A549 (cell line): Measurements from ENCODE around the gene FBXL7. TPM values are rescaled to one million over a fixed set of nuclear protein-coding genes. Genes with fewer than 3 reads are reported as not detected.

Experiments used
- ATAC-seq, 2 experiments: fragments of 200-7000 bp in 1 of 2; fragments of >200 bp in 1 of 2; cut with Nextera tagmentation in 1 of 2; cut with Tn5 transposase in 1 of 2; 3 replicates each; pipeline versions ENCODE4 v1.8.0 to v1.9.1; 2018 to 2020; ENCODE audit warnings: mild to moderate bottlenecking in 1 of 2, moderate library complexity in 1 of 2
- CTCF ChIA-PET: fragments of 300-600 bp; sonication (Branson Sonifier 250); formaldehyde crosslinking; extraction: SDS; loops from one replicate; lab custom pipeline; 2021; ENCODE audit warnings: antibody characterized with exemption, inconsistent platforms; lab: Yijun Ruan, JAX
- POLR2A ChIA-PET: fragments of 350-600 bp; formaldehyde crosslinking; extraction: SDS; loops from one replicate; lab custom pipeline; 2021; ENCODE audit warnings: antibody characterized with exemption, inconsistent platforms; lab: Yijun Ruan, JAX
- DNase-seq, 2 experiments: peaks; one replicate each; pipeline versions ENCODE4 v3.0.0 to v3.0.0-alpha.2; 2011 to 2016; ENCODE audit warnings: low read depth in 1 of 2, low spot score in 1 of 2
- FAIRE-seq: peaks from 2 replicates; lab custom pipeline; 2011; peaks lifted over from hg19 to GRCh38; lab: Jason Lieb, UNC
- H3K27ac ChIP-seq, 2 experiments: fragments of >200 bp; sonication (Bioruptor Twin); formaldehyde crosslinking; 3 replicates each; pipeline ENCODE4 v1.5.1; 2016 to 2017
- H3K4me1 ChIP-seq: fragments of >200 bp; sonication (Bioruptor Twin); formaldehyde crosslinking; 3 replicates; pipeline ENCODE4 v1.6.1; 2016
- H3K4me2 ChIP-seq: fragments of >200 bp; sonication (Bioruptor Twin); formaldehyde crosslinking; 3 replicates; pipeline ENCODE4 v1.6.1; 2016
- H3K4me3 ChIP-seq: fragments of >200 bp; sonication (Bioruptor Twin); formaldehyde crosslinking; 3 replicates; pipeline ENCODE4 v1.5.1; 2016
- H3K9me3 ChIP-seq: fragments of >200 bp; sonication (Bioruptor Twin); formaldehyde crosslinking; 3 replicates; pipeline ENCODE4 v1.6.1; 2016
- ATOH8 ChIP-seq: fragments of 250-450 bp; sonication (Bioruptor Pico); IDR thresholded peaks from 2 replicates; pipeline ENCODE4 v1.5.0; 2020; ENCODE audit warnings: low read depth, mild to moderate bottlenecking, moderate library complexity
- CBX2 ChIP-seq: fragments of 200-600 bp; sonication (generic); IDR thresholded peaks from 2 replicates; pipeline ENCODE4 v1.6.1; 2016; ENCODE audit warnings: low read depth, mild to moderate bottlenecking, borderline replicate concordance
- EHMT2 ChIP-seq: fragments of 200-600 bp; sonication (generic); IDR thresholded peaks from 2 replicates; pipeline ENCODE4 v1.6.1; 2016; ENCODE audit warnings: antibody characterized with exemption, low read depth, mild to moderate bottlenecking, moderate library complexity
- EP300 ChIP-seq, 2 experiments: fragments of >200 bp; sonication (Bioruptor Twin); formaldehyde crosslinking; IDR thresholded peaks; 2 replicates in 1 of 2; 3 replicates in 1 of 2; pipeline ENCODE4 v1.6.1; 2016 to 2017
- ESRRA ChIP-seq: fragments of 150-350 bp; IDR thresholded peaks from 2 replicates; pipeline ENCODE4 v1.6.1; 2014; ENCODE audit warnings: mild to moderate bottlenecking, low read length, borderline replicate concordance
- FOSB ChIP-seq: fragments of 250-450 bp; sonication (Bioruptor Pico); IDR thresholded peaks from 2 replicates; pipeline ENCODE4 v1.5.0; 2020; ENCODE audit warnings: mild to moderate bottlenecking, moderate library complexity
- FOSL2 ChIP-seq, 2 experiments: fragments of 450-650 bp in 1 of 2; fragments of >200 bp in 1 of 2; sonication (Bioruptor Twin) in 1 of 2; formaldehyde crosslinking; IDR thresholded peaks; 2 replicates each; pipeline versions ENCODE4 v1.5.0 to v1.6.1; 2016 to 2020; ENCODE audit warnings: mild to moderate bottlenecking in 1 of 2, moderate library complexity in 1 of 2
- GATA3 ChIP-seq: IDR thresholded peaks from 2 replicates; pipeline ENCODE4 v1.6.1; 2012; ENCODE audit warnings: borderline replicate concordance
- HDAC2 ChIP-seq: fragments of 200-600 bp; sonication (generic); IDR thresholded peaks from 2 replicates; pipeline ENCODE4 v1.6.1; 2016
- HOXA7 ChIP-seq: fragments of 250-450 bp; sonication (Bioruptor Pico); IDR thresholded peaks from 2 replicates; pipeline ENCODE4 v1.5.0; 2020; ENCODE audit warnings: mild to moderate bottlenecking, moderate library complexity
- KDM5A ChIP-seq: fragments of 200-600 bp; sonication (generic); IDR thresholded peaks from 2 replicates; pipeline ENCODE4 v1.6.1; 2016; ENCODE audit warnings: antibody characterized with exemption, mild to moderate bottlenecking
- MAZ ChIP-seq: fragments of 150-350 bp; IDR thresholded peaks from 2 replicates; pipeline ENCODE4 v1.6.1; 2014; ENCODE audit warnings: antibody characterized with exemption, low read depth, low read length, borderline replicate concordance
- NFE2L2 ChIP-seq: fragments of 150-350 bp; conservative IDR thresholded peaks from 2 replicates; pipeline ENCODE4 v1.6.1; 2014; ENCODE audit warnings: low read length
- NPAS2 ChIP-seq: fragments of 250-450 bp; sonication (Bioruptor Pico); IDR thresholded peaks from 2 replicates; pipeline ENCODE4 v1.8.0; 2022; ENCODE audit warnings: mild to moderate bottlenecking, moderate library complexity, borderline replicate concordance
- NR3C1 ChIP-seq: fragments of >200 bp; sonication (Bioruptor Twin); formaldehyde crosslinking; IDR thresholded peaks from 3 replicates; pipeline ENCODE4 v1.6.1; 2017
- PHF8 ChIP-seq: fragments of 200-600 bp; sonication (generic); IDR thresholded peaks from 2 replicates; pipeline ENCODE4 v1.6.1; 2016; ENCODE audit warnings: low read depth, mild to moderate bottlenecking, antibody characterized with exemption, moderate library complexity, borderline replicate concordance
- POLR2A ChIP-seq: IDR thresholded peaks from 2 replicates; pipeline ENCODE4 v1.6.1; 2012; ENCODE audit warnings: mild to moderate bottlenecking, low read length
- RAD21 ChIP-seq, 2 experiments: fragments of >200 bp in 1 of 2; sonication (Bioruptor Twin) in 1 of 2; formaldehyde crosslinking in 1 of 2; IDR thresholded peaks in 1 of 2; conservative IDR thresholded peaks in 1 of 2; 2 replicates in 1 of 2; 3 replicates in 1 of 2; pipeline ENCODE4 v1.6.1; 2012 to 2018; ENCODE audit warnings: inconsistent platforms in 1 of 2
- SMC3 ChIP-seq: fragments of >200 bp; sonication (Bioruptor Twin); formaldehyde crosslinking; IDR thresholded peaks from 3 replicates; pipeline ENCODE4 v1.6.1; 2018; ENCODE audit warnings: inconsistent platforms
- SREBF2 ChIP-seq: fragments of 450-650 bp; IDR thresholded peaks from 2 replicates; pipeline ENCODE4 v1.6.1; 2014; ENCODE audit warnings: mild to moderate bottlenecking, moderate library complexity
- TP53 ChIP-seq: fragments of 250-450 bp; sonication (Bioruptor Pico); IDR thresholded peaks from 2 replicates; pipeline ENCODE4 v1.5.0; 2021; ENCODE audit warnings: mild to moderate bottlenecking, moderate library complexity
- ZNF302 ChIP-seq: fragments of 250-450 bp; sonication (Bioruptor Pico); IDR thresholded peaks from 2 replicates; pipeline ENCODE4 v1.9.0; 2021; ENCODE audit warnings: inconsistent platforms, mild to moderate bottlenecking, moderate library complexity
- ZSCAN20 ChIP-seq: fragments of 250-450 bp; sonication (Bioruptor Pico); IDR thresholded peaks from 2 replicates; pipeline ENCODE4 v1.8.0; 2022; ENCODE audit warnings: mild to moderate bottlenecking, moderate library complexity
- WGBS: methylation state at CpG from one replicate; pipeline ENCODE4 v1.1.6; 2017; ENCODE audit errors: missing lambda C conversion rate; 5-methylcytosine and 5-hydroxymethylcytosine counted together
- polyA plus RNA-seq, 4 experiments: library from polyadenylated mRNA; depleted of rRNA in 3 of 4; stranded (reverse); fragments of >200 nt; fragmentation: RNase III in 1 of 4; extraction: RNeasy Plus Mini Kit Qiagen cat#74134 plus additional on column Dnase treatment in 1 of 4; gene quantifications; 2 replicates in 3 of 4; 3 replicates in 1 of 4; pipeline ENCODE4 v1.2.3, GENCODE V29; 2011 to 2017
- TF ChIP-seq, protein P1 (sequence below): fragments of >200 bp; sonication (Bioruptor Twin); formaldehyde crosslinking; IDR thresholded peaks from 3 replicates; pipeline ENCODE4 v1.5.1; 2016

FBXL7 gene
- polyA plus RNA-seq, 2 of the 4 experiments (the other 2 are of a cell fraction), result 0.90 to 1.7 TPM

DNA sequence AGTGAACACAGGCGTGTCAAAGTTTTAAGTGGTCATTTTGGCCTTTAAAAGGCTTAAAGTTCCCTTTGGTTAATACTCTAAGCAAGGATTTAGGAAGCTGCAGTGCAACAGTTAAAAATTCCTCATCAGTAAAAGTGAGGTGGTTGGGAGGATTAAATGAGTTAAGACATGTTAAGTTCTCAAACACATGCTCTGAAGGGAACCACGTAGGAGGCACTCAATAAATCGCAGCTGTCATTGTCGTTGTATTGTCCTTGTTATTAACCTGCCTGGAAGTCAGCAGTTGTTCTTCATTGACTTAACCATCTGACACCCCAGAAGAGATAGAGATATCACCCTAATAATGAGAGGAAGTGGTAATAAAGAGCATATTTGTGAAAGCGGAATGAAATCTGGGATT is 432.1 kb downstream of the FBXL7 start:
- TF ChIP-seq NPAS2 (CRISPR knock-in tag), result no peak
- TF ChIP-seq ESRRA, result no peak
- TF ChIP-seq, protein P1, sequence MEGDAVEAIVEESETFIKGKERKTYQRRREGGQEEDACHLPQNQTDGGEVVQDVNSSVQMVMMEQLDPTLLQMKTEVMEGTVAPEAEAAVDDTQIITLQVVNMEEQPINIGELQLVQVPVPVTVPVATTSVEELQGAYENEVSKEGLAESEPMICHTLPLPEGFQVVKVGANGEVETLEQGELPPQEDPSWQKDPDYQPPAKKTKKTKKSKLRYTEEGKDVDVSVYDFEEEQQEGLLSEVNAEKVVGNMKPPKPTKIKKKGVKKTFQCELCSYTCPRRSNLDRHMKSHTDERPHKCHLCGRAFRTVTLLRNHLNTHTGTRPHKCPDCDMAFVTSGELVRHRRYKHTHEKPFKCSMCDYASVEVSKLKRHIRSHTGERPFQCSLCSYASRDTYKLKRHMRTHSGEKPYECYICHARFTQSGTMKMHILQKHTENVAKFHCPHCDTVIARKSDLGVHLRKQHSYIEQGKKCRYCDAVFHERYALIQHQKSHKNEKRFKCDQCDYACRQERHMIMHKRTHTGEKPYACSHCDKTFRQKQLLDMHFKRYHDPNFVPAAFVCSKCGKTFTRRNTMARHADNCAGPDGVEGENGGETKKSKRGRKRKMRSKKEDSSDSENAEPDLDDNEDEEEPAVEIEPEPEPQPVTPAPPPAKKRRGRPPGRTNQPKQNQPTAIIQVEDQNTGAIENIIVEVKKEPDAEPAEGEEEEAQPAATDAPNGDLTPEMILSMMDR, result no peak
- TF ChIP-seq NFE2L2, result no peak
- TF ChIP-seq ATOH8 (CRISPR knock-in tag), result no peak
- TF ChIP-seq GATA3, result no peak
- TF ChIP-seq ZSCAN20 (CRISPR knock-in tag), result no peak
- no peak for TF ChIP-seq SMC3
- no peak for TF ChIP-seq HOXA7 (CRISPR knock-in tag)
- no peak for TF ChIP-seq RAD21 (conservative IDR thresholded peaks at IDR 0.05 in 1 of 2, IDR thresholded peaks at IDR 0.05 in 1 of 2)
- TF ChIP-seq HDAC2, result no peak
- TF ChIP-seq NR3C1, result no peak
- TF ChIP-seq EP300 (IDR thresholded peaks at IDR 0.05), result no peak
- no peak for TF ChIP-seq MAZ
- no peak for TF ChIP-seq FOSL2 (IDR thresholded peaks at IDR 0.05)
- no peak for TF ChIP-seq FOSL2 (CRISPR knock-in tag; IDR thresholded peaks at IDR 0.05)
- ATAC-seq, result no peak
- H3K4me3 ChIP-seq, result no peak overlapping the region
- ChIA-PET POLR2A (no interaction called here), CTCF (no interaction called here)
- H3K9me3 ChIP-seq, result no peaks in the 10 kb centered on the region
- H3K4me1 ChIP-seq, result no peaks in the 10 kb centered on the region
- no peak overlapping the region for H3K27ac ChIP-seq
- WGBS, result 44% methylated on average over 5 of the region's 5 CpGs
- no peak for FAIRE-seq
- DNase-seq, result no peak
- H3K4me2 ChIP-seq, result no peak overlapping the region

- Histone ChIP-seq H3K4me1 (no peaks in the 10 kb centered on the region), H3K27ac (no peak overlapping the region), H3K4me3 (no peak overlapping the region)
- ATAC-seq (no peak), DNase-seq (no peak), FAIRE-seq (no peak)
- ChIA-PET CTCF (no interaction called here), POLR2A (no interaction called here)
- 42% methylated on average over 13 of the region's 13 CpGs for WGBS
- TF ChIP-seq POLR2A (no peak), CBX2 (no peak), PHF8 (no peak), FOSB (CRISPR knock-in tag) (no peak), HOXA7 (CRISPR knock-in tag) (no peak), NPAS2 (CRISPR knock-in tag) (no peak), MAZ (no peak), KDM5A (no peak), TP53 (CRISPR knock-in tag) (no peak), ZNF302 (CRISPR knock-in tag) (no peak), EHMT2 (no peak), SREBF2 (no peak)
- TF ChIP-seq, all 56 proteins: peak for 0
- Histone ChIP-seq H3K4me2 (no peak overlapping the region), H3K9me3 (no peaks in the 10 kb centered on the region)
Measured at GRCh38 chr5:15933259-15934207, 433.6 kb downstream of the FBXL7 start.
